ENCODE data around the gene GSAP.

DNA sequence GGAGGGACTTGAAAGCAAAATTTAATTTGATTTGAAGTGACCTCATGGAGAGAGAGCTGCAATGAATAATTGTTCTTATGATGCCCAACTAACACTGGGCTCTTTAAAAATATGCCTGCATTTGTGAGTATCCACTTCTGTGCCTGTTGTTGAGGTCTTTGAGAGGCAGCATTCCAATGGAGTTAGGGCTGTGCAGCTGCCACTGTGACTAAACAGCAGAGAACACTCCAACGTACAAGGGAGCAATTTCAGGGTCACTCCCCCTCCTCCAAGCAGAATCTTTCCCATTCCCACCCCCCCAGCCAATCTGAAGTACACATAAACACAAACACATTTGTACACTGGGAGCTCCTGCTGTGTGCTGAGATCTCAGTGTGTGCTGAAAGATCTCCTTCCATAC lies 28.0 kb upstream of the GSAP start:
- TF ChIP-seq, protein P1, sequence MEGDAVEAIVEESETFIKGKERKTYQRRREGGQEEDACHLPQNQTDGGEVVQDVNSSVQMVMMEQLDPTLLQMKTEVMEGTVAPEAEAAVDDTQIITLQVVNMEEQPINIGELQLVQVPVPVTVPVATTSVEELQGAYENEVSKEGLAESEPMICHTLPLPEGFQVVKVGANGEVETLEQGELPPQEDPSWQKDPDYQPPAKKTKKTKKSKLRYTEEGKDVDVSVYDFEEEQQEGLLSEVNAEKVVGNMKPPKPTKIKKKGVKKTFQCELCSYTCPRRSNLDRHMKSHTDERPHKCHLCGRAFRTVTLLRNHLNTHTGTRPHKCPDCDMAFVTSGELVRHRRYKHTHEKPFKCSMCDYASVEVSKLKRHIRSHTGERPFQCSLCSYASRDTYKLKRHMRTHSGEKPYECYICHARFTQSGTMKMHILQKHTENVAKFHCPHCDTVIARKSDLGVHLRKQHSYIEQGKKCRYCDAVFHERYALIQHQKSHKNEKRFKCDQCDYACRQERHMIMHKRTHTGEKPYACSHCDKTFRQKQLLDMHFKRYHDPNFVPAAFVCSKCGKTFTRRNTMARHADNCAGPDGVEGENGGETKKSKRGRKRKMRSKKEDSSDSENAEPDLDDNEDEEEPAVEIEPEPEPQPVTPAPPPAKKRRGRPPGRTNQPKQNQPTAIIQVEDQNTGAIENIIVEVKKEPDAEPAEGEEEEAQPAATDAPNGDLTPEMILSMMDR (IDR thresholded peaks at IDR 0.05) = no peak
- no peak for TF ChIP-seq POLR2A (IDR thresholded peaks at IDR 0.05; ENCODE audit: low read depth)

Measured in esophagus muscularis mucosa (tissue), 3 donors.